Osteocyte (in vitro differentiated cells): Measurements from ENCODE around the gene CFAP73. TPM values are rescaled to one million over a fixed set of nuclear protein-coding genes. Genes with fewer than 3 reads are reported as not detected.
"Not testable (repeated sequence)": the region's sequence is repeated elsewhere in the genome, so short reads cannot be mapped to it uniquely, and the experiment has no call there.

Experiments used
- DNase-seq: peaks from one replicate; pipeline ENCODE4 v3.0.0; 2021; ENCODE audit warnings: mixed read lengths; ENCODE audit not compliant: unreplicated experiment; ENCODE audit errors: extremely low spot score
- H3K27ac Mint-ChIP-seq: one replicate; pipeline ENCODE4 v1.8.0; 2021; ENCODE audit warnings: mild to moderate bottlenecking, mixed read lengths; ENCODE audit not compliant: unreplicated experiment
- H3K27me3 Mint-ChIP-seq: one replicate; pipeline ENCODE4 v1.8.0; 2021; ENCODE audit warnings: mixed read lengths; ENCODE audit not compliant: unreplicated experiment
- H3K36me3 Mint-ChIP-seq: one replicate; pipeline ENCODE4 v1.8.0; 2021; ENCODE audit warnings: mixed read lengths; ENCODE audit not compliant: unreplicated experiment
- H3K4me1 Mint-ChIP-seq: one replicate; pipeline ENCODE4 v1.8.0; 2021; ENCODE audit warnings: mixed read lengths; ENCODE audit not compliant: unreplicated experiment
- H3K4me3 Mint-ChIP-seq: one replicate; pipeline ENCODE4 v1.8.0; 2021; ENCODE audit warnings: mild to moderate bottlenecking, moderate library complexity, mixed read lengths; ENCODE audit not compliant: unreplicated experiment
- H3K9me3 Mint-ChIP-seq: one replicate; pipeline ENCODE4 v1.8.0; 2021; ENCODE audit warnings: mixed read lengths; ENCODE audit not compliant: unreplicated experiment
- CTCF ChIP-seq: fragments of 200-600 bp; sonication (generic); IDR thresholded peaks from 2 replicates; pipeline ENCODE4 v1.5.0; 2021; ENCODE audit warnings: antibody characterized with exemption, mild to moderate bottlenecking, moderate library complexity
- total RNA-seq: library from RNA; stranded (reverse); gene quantifications from 2 replicates; pipeline ENCODE4 v1.2.1, GENCODE V29; 2021

The CFAP73 gene
- total RNA-seq, 1 donor from 2014 or later = not detected

DNA sequence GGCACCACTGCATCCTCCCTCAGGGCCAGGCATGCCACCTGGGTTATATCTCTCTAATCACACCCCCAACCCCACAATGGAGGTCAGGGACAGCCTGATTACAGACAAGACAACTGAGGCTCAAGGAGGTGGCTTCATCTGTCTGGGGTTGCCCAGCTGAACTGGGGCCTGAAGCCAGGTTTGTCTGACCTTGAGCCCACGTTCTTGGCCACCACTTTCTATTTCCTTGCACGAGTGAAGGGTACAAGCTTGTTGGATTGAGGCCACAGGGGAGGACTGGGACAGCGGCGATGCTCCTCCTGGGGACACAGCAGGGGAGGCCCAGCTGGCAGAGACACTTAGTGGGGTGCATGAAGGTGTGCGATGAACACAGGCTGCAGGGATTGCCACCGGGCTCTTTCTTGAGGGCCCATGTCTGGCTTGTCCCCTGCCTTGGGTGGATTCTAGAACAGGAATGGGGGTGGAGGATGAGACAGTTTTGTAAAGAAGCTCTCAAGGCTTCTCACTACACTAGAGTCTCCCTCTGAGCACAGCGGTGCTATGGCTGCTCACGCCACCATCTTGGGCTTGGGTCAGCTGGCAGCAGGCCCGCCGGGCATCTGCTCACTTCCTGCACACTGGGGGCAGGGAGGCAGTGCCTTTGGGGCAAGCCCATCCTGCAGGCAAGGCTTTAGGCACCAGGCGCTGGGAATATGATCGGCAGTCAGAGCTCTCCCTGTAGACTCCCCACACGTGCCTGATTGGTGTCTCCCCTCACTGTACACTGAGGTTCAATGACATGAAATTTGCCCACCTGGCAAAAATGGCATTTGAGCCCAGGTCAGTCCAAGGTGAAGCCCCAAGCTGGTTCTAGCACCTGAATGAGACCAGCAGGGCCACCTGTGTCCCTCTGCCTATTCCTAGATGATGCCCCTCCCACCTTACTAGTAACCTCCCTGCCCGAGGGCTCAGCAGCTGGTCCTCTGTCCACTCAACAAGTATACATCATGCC lies 52.0 kb downstream of the CFAP73 start:
- peaks cover 19% of the 10 kb centered on the region for H3K4me1 Mint-ChIP-seq
- H3K27me3 Mint-ChIP-seq = no peaks in the 10 kb centered on the region
- DNase-seq = no peak
- no peaks in the 10 kb centered on the region for H3K9me3 Mint-ChIP-seq
- H3K27ac Mint-ChIP-seq = no peak overlapping the region
- H3K36me3 Mint-ChIP-seq = no peaks in the 10 kb centered on the region
- no peak for TF ChIP-seq CTCF
- H3K4me3 Mint-ChIP-seq = no peak overlapping the region

- no peak for TF ChIP-seq CTCF
- H3K4me3 Mint-ChIP-seq = no peak overlapping the region
- no peaks in the 10 kb centered on the region for H3K9me3 Mint-ChIP-seq
- no peak for DNase-seq
- no peaks in the 10 kb centered on the region for H3K36me3 Mint-ChIP-seq
- H3K27me3 Mint-ChIP-seq = no peaks in the 10 kb centered on the region
- peaks cover 9% of the 10 kb centered on the region for H3K4me1 Mint-ChIP-seq
- no peak overlapping the region for H3K27ac Mint-ChIP-seq
These were observed 53.0 kb downstream of the CFAP73 start for GRCh38 chr12:113202300-113203075.

DNA sequence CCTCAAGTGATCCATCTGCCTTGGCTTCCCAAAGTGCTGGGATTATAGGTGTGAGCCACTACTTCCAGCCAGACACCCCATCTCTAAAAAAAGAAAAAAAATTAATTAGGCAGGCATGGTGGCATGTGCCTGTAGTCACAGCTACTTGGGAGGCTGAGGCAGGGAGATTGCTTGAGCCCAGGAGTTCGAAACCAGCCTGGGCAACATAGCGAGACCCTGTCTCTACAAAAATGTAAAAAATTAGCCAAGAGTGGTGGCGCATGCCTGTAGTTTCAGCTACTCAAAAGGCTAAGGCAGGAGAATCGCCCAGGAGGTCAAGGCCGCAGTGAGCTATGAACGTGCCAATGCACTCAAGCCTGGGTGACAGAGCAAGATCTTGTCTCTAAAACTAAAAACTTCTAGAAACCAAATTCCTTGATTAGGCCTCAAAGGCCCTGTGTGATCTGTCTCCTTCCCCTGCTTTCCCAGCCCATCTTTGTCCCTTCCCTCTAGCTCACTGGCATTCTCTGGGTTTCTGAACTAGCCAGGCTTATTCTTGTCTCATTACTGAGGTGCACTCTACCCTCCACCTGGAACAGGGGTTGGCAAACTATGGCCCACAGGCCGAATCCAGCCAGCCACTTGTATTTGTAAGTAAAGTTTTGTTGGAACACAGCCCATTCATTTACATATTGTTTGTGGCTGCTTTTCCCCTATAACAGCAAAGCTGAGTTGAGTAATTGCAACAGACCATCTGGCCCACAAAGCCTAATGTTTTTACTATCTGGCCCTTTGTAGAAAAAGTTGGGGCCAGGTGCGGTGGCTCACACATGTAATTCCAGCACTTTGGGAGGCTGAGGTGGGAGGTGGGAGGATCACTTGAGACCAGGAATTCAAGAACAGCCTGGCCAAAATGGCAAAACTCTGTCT lies 54.6 kb downstream of the CFAP73 start:
- Mint-ChIP-seq H3K4me1 (peaks cover 10% of the 10 kb centered on the region), H3K9me3 (no peaks in the 10 kb centered on the region), H3K36me3 (no peaks in the 10 kb centered on the region), H3K27ac (no peak overlapping the region), H3K27me3 (no peaks in the 10 kb centered on the region), H3K4me3 (no peak overlapping the region)
- no peak for DNase-seq
- no peak for TF ChIP-seq CTCF

DNA sequence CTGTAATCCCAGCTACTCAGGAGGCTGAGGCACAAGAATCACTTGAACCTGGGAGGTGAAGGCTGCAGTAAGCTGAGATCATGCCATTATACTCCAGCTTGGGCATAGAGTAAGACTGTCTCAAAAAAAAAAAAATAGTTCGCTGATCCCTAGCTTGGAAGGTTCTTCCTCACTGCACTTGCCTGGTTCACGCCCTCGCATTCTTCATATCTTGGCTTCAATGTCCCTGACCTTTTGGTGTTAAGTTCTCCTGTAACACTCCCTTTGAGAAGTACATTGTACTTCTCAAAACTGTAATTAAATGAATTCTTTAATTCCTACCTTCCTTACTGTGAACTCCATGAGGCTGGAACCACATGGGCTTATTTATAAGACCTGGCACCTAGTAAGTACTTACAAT lies 55.3 kb downstream of the CFAP73 start:
- DNase-seq = no peak
- Mint-ChIP-seq H3K27ac (no peak overlapping the region), H3K27me3 (no peaks in the 10 kb centered on the region), H3K9me3 (no peaks in the 10 kb centered on the region), H3K36me3 (no peaks in the 10 kb centered on the region), H3K4me1 (peaks cover 10% of the 10 kb centered on the region), H3K4me3 (no peak overlapping the region)
- no peak for TF ChIP-seq CTCF

DNA sequence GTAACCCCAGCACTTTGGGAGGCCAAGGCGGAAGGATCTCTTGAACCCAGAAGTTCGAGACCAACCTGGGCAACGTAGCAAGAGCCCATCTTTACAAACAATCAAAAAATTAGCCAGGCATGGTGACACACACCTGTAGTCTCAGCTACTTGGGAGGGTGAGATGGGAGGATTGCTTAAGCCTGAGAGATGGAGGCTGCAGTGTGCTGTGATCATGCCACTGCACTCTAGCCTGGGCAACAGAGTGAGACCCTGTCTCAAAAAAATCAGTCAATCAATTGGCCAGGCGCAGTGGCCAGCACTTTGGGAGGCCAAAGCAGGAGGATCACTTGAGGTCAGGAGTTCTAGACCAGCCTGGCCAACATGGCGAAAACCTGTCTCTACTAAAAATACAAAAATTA lies 57.3 kb downstream of the CFAP73 start:
- peaks cover 16% of the 10 kb centered on the region for H3K4me1 Mint-ChIP-seq
- not testable (repeated sequence) for H3K27ac Mint-ChIP-seq, DNase-seq, H3K36me3 Mint-ChIP-seq, H3K27me3 Mint-ChIP-seq, H3K9me3 Mint-ChIP-seq, H3K4me3 Mint-ChIP-seq
